Forelimb muscle (tissue), 1 donor: ENCODE data around the gene SAMD15. TPM values are rescaled to one million over a fixed set of nuclear protein-coding genes. Genes with fewer than 3 reads are reported as not detected.

Experiments
- polyA plus RNA-seq: library from polyadenylated mRNA; unstranded; fragments of 120-200 nt; gene quantifications from one replicate; pipeline ENCODE4 v1.2.1, GENCODE V29; 2013; ENCODE audit not compliant: insufficient read length

SAMD15 gene
- polyA plus RNA-seq, 1 donor: 0.22 TPM

Other genes starting within 250 kb of the SAMD15 start
- 0.87 TPM for gene ZDHHC22, start 235.6 kb upstream of the SAMD15 start, polyA plus RNA-seq
- gene TMEM63C, start 195.6 kb upstream of the SAMD15 start, polyA plus RNA-seq: 0.67 TPM
- not detected for gene NGB, start 106.2 kb upstream of the SAMD15 start, polyA plus RNA-seq
- 24.4 TPM for gene POMT2, start 56.5 kb upstream of the SAMD15 start, polyA plus RNA-seq
- gene GSTZ1, start 56.3 kb upstream of the SAMD15 start, polyA plus RNA-seq: 19.4 TPM
- 5.7 TPM for gene TMED8, start 285 bp upstream of the SAMD15 start, polyA plus RNA-seq
- 0.32 TPM for gene NOXRED1, start 46.1 kb downstream of the SAMD15 start, polyA plus RNA-seq
- 23.9 TPM for gene VIPAS39, start 80.2 kb downstream of the SAMD15 start, polyA plus RNA-seq
- 111 TPM for gene AHSA1, start 80.7 kb downstream of the SAMD15 start, polyA plus RNA-seq
- not detected for gene ISM2, start 121.4 kb downstream of the SAMD15 start, polyA plus RNA-seq
- gene SPTLC2, start 239.3 kb downstream of the SAMD15 start, polyA plus RNA-seq: 16.4 TPM